ENCODE data around the gene MECP2. TPM values are rescaled to one million over a fixed set of nuclear protein-coding genes. Genes with fewer than 3 reads are reported as not detected.
A peak's percentile ranks its signal among the peaks of the same experiment; 100 is the strongest.

The MECP2 gene
- total and polyA plus RNA-seq, 4 experiments from 2014 or later = 9.5 to 108 (median 65.0) TPM

DNA sequence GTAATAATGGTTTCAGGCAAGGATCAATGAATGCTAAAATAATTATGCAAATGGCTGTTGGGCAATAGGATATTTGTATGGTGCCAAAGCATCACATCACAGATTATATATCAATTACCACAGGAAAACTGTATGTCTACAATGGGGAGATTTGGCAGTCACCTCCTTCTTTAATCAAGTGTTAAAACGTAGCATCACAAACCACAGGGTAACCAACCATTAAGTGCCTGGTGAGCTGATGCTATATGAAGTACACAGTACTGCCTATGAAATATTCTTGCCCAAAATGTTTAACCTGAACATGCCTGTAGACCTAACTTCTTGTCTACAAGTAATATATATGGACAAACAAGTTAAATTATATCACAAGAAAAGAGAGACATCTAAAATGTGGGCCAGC lies 25.3 kb downstream of the MECP2 start:
- CTCF ChIA-PET (ENCODE audit: partially characterized antibody) = no interaction called here
- Mint-ChIP-seq H3K36me3 (peaks cover 0 to 34% of the 10 kb centered on the region in 2 donors), H3K27ac (peak overlapping the region in 2 of 7 donors; percentile 13 to 62), H3K9me3 (no peaks in the 10 kb centered on the region), H3K4me3 (peak overlapping the region in 2 of 8 donors; percentile 7 to 47), H3K4me1 (peaks cover 38 to 83% (median 56%) of the 10 kb centered on the region in 4 donors), H3K27me3 (no peaks in the 10 kb centered on the region)
- Histone ChIP-seq H3K27ac (ENCODE audit: low read depth, low read length) (no peak overlapping the region), H3K4me3 (ENCODE audit: low read length in 2 of 2) (no peak overlapping the region), H3K36me3 (ENCODE audit: insufficient read depth, low read length) (peaks cover 5% of the 10 kb centered on the region), H3K9me3 (ENCODE audit: control insufficient read depth in 1 of 2, low read length in 2 of 2) (no peaks in the 10 kb centered on the region), H3K4me1 (ENCODE audit: insufficient read depth, low read length) (peaks cover 73% of the 10 kb centered on the region), H3K27me3 (ENCODE audit: insufficient read depth, low read length) (no peaks in the 10 kb centered on the region)
- DNase-seq = no peak
- intact Hi-C loops (cut with micrococcal nuclease) = no loop called here
- POLR2A ChIA-PET (ENCODE audit: partially characterized antibody) = no interaction called here

DNA sequence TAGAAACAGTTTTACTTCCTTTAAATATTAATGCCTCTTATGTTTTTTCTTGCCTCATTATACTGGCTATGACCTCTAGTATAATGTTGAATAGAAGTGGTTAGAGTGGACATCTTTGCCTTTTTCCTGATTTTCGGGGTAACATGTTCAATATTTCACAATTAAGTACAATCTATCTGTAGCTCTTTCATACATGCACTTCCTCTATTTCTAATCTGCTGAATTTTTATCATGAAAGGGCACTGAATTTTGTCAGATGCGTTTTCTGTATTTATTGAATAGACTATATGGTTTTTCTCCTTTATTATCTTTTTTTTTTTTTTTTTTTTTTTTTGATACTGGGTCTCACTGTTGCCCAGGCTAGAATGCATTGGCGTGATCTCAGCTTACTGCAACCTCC lies 29.0 kb downstream of the MECP2 start:
- Mint-ChIP-seq H3K27ac (peak overlapping the region in 2 of 7 donors; percentile 16 to 43), H3K4me1 (peaks cover 32 to 72% (median 52%) of the 10 kb centered on the region in 4 donors), H3K4me3 (peak overlapping the region in 1 of 8 donors; percentile 15), H3K27me3 (no peaks in the 10 kb centered on the region), H3K9me3 (no peaks in the 10 kb centered on the region), H3K36me3 (peaks cover 0 to 18% of the 10 kb centered on the region in 2 donors)
- Histone ChIP-seq H3K27me3 (ENCODE audit: insufficient read depth, low read length) (no peaks in the 10 kb centered on the region), H3K4me1 (ENCODE audit: insufficient read depth, low read length) (peaks cover 75% of the 10 kb centered on the region), H3K36me3 (ENCODE audit: insufficient read depth, low read length) (no peaks in the 10 kb centered on the region), H3K9me3 (ENCODE audit: control insufficient read depth in 1 of 2, low read length in 2 of 2) (no peaks in the 10 kb centered on the region), H3K27ac (ENCODE audit: low read depth, low read length) (no peak overlapping the region), H3K4me3 (ENCODE audit: low read length in 2 of 2) (no peak overlapping the region)
- DNase-seq = no peak
- intact Hi-C loops (cut with micrococcal nuclease) = no loop called here
- CTCF ChIA-PET (ENCODE audit: partially characterized antibody) = interaction anchor here (0.6 to 1.1 kb wide), 2 partner anchors 15 to 765 kb away, joined by 3 to 4 read pairs; no protein-coding TSS in a partner anchor
- POLR2A ChIA-PET (ENCODE audit: partially characterized antibody) = no interaction called here

DNA sequence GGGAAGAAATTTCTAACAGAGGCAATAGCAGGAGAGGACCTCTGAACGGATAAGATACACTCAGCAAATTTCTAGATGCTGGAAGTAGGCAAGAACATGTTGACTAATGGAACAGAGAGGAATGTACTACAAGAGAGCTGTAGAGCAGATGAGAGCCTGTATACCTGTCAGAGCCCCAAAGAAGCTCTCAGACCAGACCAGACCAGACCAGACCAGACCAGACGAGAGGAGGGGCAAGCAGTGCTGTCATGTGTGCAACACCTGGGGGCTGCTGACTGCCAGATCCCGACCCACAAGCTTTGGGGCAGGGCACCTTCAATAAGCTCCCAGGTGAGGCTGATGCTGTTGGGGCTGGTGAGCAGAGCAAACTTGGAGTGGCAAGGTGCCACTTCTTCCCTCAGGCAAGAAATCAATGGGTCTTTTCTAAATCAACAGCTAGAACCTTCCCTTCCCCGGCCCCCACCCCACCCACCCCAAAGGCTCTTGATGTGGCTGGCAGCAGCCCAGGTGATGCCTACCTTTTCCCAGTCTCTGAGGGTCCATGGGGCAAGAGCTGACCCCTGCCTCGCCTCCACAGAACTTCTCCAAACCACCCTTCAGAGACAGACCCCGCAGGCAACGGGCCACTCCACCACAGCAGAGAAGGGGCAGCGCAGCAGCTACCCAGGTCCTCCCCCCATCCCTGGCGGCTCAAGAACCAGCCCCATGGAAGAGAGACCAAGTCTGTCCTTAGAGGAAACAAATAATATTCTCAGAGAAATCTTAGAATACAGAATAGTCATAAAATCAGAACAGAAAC lies 32.7 kb downstream of the MECP2 start:
- Mint-ChIP-seq H3K27me3 (no peaks in the 10 kb centered on the region), H3K36me3 (peaks cover 0 to 23% of the 10 kb centered on the region in 2 donors), H3K4me3 (peak overlapping the region in 7 of 8 donors; percentile 11 to 71 (median 36)), H3K4me1 (peaks cover 41 to 73% (median 58%) of the 10 kb centered on the region in 4 donors), H3K27ac (peak overlapping the region in 6 of 7 donors; percentile 53 to 89 (median 79)), H3K9me3 (peaks cover 0 to 1% (median 0%) of the 10 kb centered on the region in 8 donors)
- Histone ChIP-seq H3K4me1 (ENCODE audit: insufficient read depth, low read length) (peaks cover 86% of the 10 kb centered on the region), H3K36me3 (ENCODE audit: insufficient read depth, low read length) (no peaks in the 10 kb centered on the region), H3K9me3 (ENCODE audit: control insufficient read depth in 1 of 2, low read length in 2 of 2) (no peaks in the 10 kb centered on the region), H3K27ac (ENCODE audit: low read depth, low read length) (peak overlapping the region; percentile 6), H3K4me3 (ENCODE audit: low read length in 2 of 2) (no peak overlapping the region), H3K27me3 (ENCODE audit: insufficient read depth, low read length) (no peaks in the 10 kb centered on the region)
- POLR2A ChIA-PET (ENCODE audit: partially characterized antibody) = interaction anchor here (2.0 kb wide), 1 partner anchor 11 kb away, joined by 4 read pairs; no protein-coding TSS in a partner anchor
- intact Hi-C loops (cut with micrococcal nuclease) = no loop called here
- CTCF ChIA-PET (ENCODE audit: partially characterized antibody) = no interaction called here
- no peak for DNase-seq

DNA sequence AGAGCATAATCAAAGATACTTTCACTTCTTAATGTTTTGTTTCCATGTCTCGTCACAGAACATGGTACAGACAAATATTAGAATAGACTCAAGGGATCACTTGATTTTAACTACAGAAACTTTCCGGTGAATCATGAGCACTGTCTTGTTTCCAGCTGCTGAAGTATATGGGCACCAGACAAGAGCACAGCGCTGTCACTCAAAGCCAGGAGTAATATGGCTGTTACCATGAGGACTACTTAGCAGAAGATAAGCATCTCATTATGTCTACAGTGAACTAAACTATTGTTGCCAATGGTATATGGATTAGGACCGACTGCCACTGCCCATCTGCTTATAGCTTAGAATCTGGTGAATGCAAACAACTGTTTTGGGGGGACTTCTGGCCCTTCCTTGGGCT lies 34.3 kb downstream of the MECP2 start:
- intact Hi-C loops (cut with micrococcal nuclease) = no loop called here
- H3K27ac ChIP-seq (ENCODE audit: low read depth, low read length) = no peak overlapping the region
- peaks cover 92% of the 10 kb centered on the region for H3K4me1 ChIP-seq (ENCODE audit: insufficient read depth, low read length)
- CTCF ChIA-PET (ENCODE audit: partially characterized antibody) = no interaction called here
- peak in 1 of 5 donors; percentile 45 for DNase-seq
- H3K36me3 ChIP-seq (ENCODE audit: insufficient read depth, low read length) = peaks cover 1% of the 10 kb centered on the region
- Mint-ChIP-seq H3K27me3 (no peaks in the 10 kb centered on the region), H3K4me1 (peaks cover 50 to 84% (median 67%) of the 10 kb centered on the region in 4 donors), H3K9me3 (peaks cover 0 to 1% (median 0%) of the 10 kb centered on the region in 8 donors), H3K36me3 (peaks cover 0 to 35% of the 10 kb centered on the region in 2 donors), H3K27ac (peak overlapping the region in 5 of 7 donors; percentile 70 to 90 (median 77)), H3K4me3 (peak overlapping the region in 2 of 8 donors; percentile 31 to 65)
- POLR2A ChIA-PET (ENCODE audit: partially characterized antibody) = interaction anchor here (1.1 to 1.3 kb wide), 2 partner anchors 32 to 67 kb away, joined by 3 read pairs; no protein-coding TSS in a partner anchor
- no peaks in the 10 kb centered on the region for H3K9me3 ChIP-seq (ENCODE audit: control insufficient read depth in 1 of 2, low read length in 2 of 2)
- H3K27me3 ChIP-seq (ENCODE audit: insufficient read depth, low read length) = no peaks in the 10 kb centered on the region
- H3K4me3 ChIP-seq (ENCODE audit: low read length in 2 of 2) = no peak overlapping the region

DNA sequence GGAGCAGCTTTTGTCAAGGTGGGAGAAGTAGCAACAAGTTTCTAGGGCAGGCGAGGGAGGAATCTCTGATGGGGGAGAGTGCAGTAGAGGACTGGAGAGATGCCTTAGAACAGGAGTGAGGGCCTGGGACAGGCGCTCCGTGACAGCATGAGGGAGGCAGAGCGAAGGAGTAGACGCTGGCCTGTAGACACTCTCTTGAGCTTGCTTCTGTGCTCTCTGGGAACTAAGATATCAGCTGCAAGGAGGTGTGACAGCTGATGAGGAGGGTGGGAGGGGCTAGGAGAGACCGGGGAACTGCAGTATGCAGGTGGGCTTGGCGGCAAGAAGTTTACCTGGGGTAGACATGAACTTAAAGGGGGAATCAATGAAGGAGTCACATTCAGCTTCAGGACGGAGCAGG lies 35.7 kb downstream of the MECP2 start:
- H3K4me3 ChIP-seq (ENCODE audit: low read length in 2 of 2) = no peak overlapping the region
- DNase-seq = no peak
- H3K27ac ChIP-seq (ENCODE audit: low read depth, low read length) = no peak overlapping the region
- peak overlapping the region in 3 of 8 donors; percentile 16 to 72 (median 64) for H3K4me3 Mint-ChIP-seq
- intact Hi-C loops (cut with micrococcal nuclease) = no loop called here
- H3K4me1 ChIP-seq (ENCODE audit: insufficient read depth, low read length) = peaks cover 92% of the 10 kb centered on the region
- no peaks in the 10 kb centered on the region for H3K27me3 Mint-ChIP-seq
- H3K9me3 ChIP-seq (ENCODE audit: control insufficient read depth in 1 of 2, low read length in 2 of 2) = no peaks in the 10 kb centered on the region
- no peaks in the 10 kb centered on the region for H3K27me3 ChIP-seq (ENCODE audit: insufficient read depth, low read length)
- H3K27ac Mint-ChIP-seq = peak overlapping the region in 6 of 7 donors; percentile 51 to 84 (median 79)
- peaks cover 0 to 1% (median 0%) of the 10 kb centered on the region in 8 donors for H3K9me3 Mint-ChIP-seq
- ChIA-PET CTCF (ENCODE audit: partially characterized antibody) (interaction anchor here (1.7 kb wide), 1 partner anchor 10 kb away, joined by 5 read pairs; no protein-coding TSS in a partner anchor), POLR2A (ENCODE audit: partially characterized antibody) (interaction anchor here (1.2 kb wide), 1 partner anchor 33 kb away, joined by 3 read pairs; no protein-coding TSS in a partner anchor)
- peaks cover 0 to 44% of the 10 kb centered on the region in 2 donors for H3K36me3 Mint-ChIP-seq
- peaks cover 5% of the 10 kb centered on the region for H3K36me3 ChIP-seq (ENCODE audit: insufficient read depth, low read length)
- peaks cover 55 to 90% (median 71%) of the 10 kb centered on the region in 4 donors for H3K4me1 Mint-ChIP-seq

DNA sequence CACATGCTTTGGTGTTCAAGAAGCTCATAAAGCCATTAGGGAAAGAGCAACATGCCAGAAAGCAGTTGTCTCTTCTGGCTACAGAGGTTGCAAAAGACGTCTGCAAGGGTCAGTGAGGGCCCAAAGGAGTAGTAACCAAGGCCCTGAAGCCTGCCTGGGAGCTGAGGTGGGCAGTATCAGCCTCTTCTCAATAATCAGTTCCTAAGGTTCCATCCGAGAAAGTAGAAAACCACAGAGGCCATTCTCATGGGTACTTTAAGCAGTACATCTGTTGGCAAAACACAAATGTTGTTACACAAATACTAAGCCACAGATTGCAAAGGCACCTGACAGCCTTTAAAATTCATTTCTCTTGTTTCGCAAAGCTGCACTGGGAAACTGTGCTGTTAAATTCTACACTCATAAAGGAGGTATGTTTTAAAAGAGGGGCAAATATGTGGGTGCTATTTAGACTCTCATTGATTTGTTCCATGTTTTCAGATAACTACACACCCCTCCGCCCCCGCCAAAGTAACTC lies 37.7 kb downstream of the MECP2 start:
- DNase-seq = no peak
- Histone ChIP-seq H3K4me3 (ENCODE audit: low read length in 2 of 2) (no peak overlapping the region), H3K27me3 (ENCODE audit: insufficient read depth, low read length) (no peaks in the 10 kb centered on the region), H3K9me3 (ENCODE audit: control insufficient read depth in 1 of 2, low read length in 2 of 2) (no peaks in the 10 kb centered on the region), H3K27ac (ENCODE audit: low read depth, low read length) (no peak overlapping the region), H3K36me3 (ENCODE audit: insufficient read depth, low read length) (peaks cover 5% of the 10 kb centered on the region), H3K4me1 (ENCODE audit: insufficient read depth, low read length) (peaks cover 82% of the 10 kb centered on the region)
- H3K4me3 Mint-ChIP-seq = peak overlapping the region in 1 of 8 donors; percentile 40
- peaks cover 58 to 82% (median 70%) of the 10 kb centered on the region in 4 donors for H3K4me1 Mint-ChIP-seq
- H3K36me3 Mint-ChIP-seq = peaks cover 0 to 54% of the 10 kb centered on the region in 2 donors
- no peaks in the 10 kb centered on the region for H3K27me3 Mint-ChIP-seq
- ChIA-PET CTCF (ENCODE audit: partially characterized antibody) (interaction anchor here (1.3 kb wide), 1 partner anchor 12 kb away, joined by 4 read pairs; no protein-coding TSS in a partner anchor), POLR2A (ENCODE audit: partially characterized antibody) (interaction anchor here (1.0 kb wide), 1 partner anchor 35 kb away, joined by 4 read pairs; no protein-coding TSS in a partner anchor)
- peak overlapping the region in 6 of 7 donors; percentile 19 to 79 (median 44) for H3K27ac Mint-ChIP-seq
- intact Hi-C loops (cut with micrococcal nuclease) = loop anchor here (5.0 kb wide), 1 partner anchor 33 kb away; no protein-coding TSS in a partner anchor
- H3K9me3 Mint-ChIP-seq = peaks cover 0 to 1% (median 0%) of the 10 kb centered on the region in 8 donors

Data from CD4-positive, alpha-beta memory T cell (primary cell).